AG08396 (cell line): ENCODE measurements around the gene FRMD8.
"Not testable (repeated sequence)": the region's sequence is repeated elsewhere in the genome, so short reads cannot be mapped to it uniquely, and the experiment has no call there.

Experiments used
- DNase-seq: peaks from one replicate; pipeline ENCODE4 v3.0.0; 2012; ENCODE audit warnings: low spot score, mixed read lengths

The FRMD8 gene

GRCh38 chr11:65393513-65394079, 7.2 kb downstream of the FRMD8 start:
- DNase-seq, result no peak

GRCh38 chr11:65394125-65394536, 7.7 kb downstream of the FRMD8 start:
- DNase-seq, result no peak

- no peak for DNase-seq
Measured at GRCh38 chr11:65395961-65396530, 9.6 kb downstream of the FRMD8 start.

DNA sequence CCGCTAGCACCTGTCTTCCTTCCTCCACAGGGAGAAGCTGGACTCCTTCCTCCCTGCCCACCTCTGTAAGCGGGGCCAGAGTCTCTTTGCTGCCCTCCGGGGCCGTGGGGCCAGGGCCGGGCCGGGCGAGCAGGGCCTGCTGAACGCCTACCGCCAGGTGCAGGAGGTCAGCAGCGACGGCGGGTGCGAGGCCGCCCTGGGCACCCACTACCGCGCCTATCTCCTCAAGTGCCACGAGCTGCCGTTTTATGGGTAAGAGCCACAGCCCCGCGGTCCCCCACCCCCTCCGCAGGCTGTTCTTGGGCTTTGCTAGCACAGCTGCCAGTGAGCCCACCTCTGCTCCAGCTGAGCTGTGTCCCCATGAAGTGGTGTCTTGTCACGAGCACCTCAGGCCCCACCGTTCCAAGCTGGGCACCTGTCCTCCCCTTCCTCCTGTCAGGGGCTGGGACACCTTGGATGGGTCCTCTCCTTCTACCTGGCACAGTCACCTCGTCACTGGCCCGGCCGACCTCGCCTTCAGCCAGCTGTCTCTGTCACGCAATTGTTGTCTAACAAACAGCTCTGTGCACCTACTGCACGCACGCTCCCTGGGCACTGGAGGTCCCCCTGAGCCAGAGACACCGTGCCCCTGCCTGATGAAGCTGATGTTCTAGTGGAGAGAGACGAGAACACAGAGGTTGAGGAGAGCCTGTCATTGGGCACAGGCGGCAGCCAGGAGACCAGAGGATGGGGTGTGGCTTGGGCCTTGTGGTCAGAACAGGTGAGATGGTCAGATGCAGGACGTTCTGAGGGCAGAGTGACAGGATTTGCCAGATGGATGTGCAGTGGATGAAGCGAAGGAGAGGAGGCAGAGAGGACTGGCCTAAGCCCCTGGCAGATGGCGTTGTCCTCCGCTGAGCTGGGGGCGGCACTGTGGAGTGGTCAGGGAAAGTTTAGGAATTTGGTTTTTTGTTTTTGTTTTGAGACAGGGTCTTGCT, 10.6 kb downstream of the FRMD8 start:
- no peak for DNase-seq

GRCh38 chr11:65398362-65398910, 12.0 kb downstream of the FRMD8 start:
- no peak for DNase-seq

- DNase-seq, result no peak
Measured at GRCh38 chr11:65399249-65399648, 12.8 kb downstream of the FRMD8 start.

DNA sequence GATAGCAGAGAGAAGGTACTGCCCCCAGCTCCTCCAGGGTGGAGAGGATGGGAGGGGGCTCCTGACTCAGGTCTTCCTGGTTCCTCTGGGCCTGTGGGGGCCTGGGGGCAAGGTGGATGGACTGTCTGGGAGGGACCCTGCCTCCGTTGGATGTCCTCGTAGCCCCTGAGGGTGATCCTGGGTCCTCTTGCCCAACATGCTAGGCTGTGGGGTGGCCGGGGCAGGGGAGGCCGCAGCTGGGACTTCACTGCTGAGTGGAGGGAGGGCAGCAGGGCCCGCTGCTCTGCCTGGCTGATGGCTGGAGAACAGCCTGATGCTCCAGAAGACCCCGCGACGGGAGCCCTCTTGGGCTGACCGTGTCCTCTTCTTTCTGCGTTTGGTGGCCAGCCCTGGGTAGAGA, 13.4 kb downstream of the FRMD8 start:
- no peak for DNase-seq

GRCh38 chr11:65400307-65401072, 14.1 kb downstream of the FRMD8 start:
- no peak for DNase-seq

- DNase-seq, result no peak
Measured at GRCh38 chr11:65401073-65401802, 14.8 kb downstream of the FRMD8 start.

DNA sequence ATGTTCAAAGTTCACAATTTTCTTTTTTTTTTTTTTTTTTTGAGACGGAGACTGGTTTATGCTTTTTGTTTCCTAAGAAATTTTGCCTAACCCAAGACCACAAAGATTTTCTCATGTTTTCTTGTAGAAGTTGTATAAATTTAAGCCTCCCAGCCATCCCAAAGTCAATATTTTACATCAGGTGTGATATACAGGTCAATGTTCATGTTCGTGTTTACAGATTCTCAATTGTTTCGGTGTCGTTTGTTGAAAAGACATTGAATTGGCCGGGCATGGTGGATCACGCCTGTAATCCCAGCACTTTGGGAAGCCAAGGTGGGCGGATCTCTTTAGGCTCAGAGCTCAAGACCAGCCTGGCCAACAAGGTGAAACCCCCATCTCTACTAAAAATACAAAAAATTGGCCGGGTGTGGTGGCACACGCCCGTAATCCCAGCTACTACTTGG, 15.4 kb downstream of the FRMD8 start:
- no peak for DNase-seq

DNA sequence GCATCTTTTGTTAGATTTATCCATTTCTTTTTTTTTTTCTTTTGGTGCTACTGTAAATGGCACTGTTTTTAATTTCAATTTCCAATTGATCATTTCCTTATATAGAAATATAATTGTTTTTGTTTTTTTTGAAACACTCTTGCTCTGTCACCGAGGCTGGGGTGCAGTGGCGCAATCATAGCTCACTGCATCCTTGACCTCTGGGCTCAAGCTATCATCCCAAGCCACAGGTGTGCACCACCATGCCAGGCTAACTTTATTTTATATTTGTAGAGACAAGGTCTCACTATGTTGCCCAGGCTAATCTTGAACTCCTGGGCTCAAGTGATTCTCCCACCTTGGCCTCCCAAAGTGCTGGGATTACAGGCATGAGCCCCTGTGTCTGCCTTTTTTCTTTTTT, 16.4 kb downstream of the FRMD8 start:
- no peak for DNase-seq

DNA sequence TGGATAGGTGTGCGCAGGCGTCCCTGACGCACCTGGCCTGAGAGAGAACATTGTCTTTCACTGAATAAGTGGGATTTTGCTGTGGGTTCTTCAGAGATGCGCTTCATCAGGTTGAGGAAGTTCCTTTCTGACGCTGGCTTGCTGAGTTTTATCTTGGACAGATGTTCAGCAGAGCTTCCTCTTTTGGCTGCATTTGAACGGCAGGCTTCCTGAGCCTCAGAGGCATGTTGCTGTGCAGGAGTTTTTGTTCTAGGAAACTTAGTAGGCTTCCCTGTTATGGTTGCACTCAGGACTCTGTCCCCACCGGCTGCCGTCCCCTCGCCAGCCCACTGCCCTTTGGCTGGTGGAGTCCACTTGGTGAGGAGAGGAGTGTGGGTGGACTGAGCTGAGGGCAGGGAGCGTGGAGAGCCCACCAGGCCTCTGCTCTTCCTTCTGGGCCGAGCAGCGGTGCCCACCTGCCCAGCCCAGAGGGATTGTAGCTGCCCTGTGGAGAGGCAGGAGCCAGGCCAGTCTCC, 17.2 kb downstream of the FRMD8 start:
- DNase-seq, result no peak

DNA sequence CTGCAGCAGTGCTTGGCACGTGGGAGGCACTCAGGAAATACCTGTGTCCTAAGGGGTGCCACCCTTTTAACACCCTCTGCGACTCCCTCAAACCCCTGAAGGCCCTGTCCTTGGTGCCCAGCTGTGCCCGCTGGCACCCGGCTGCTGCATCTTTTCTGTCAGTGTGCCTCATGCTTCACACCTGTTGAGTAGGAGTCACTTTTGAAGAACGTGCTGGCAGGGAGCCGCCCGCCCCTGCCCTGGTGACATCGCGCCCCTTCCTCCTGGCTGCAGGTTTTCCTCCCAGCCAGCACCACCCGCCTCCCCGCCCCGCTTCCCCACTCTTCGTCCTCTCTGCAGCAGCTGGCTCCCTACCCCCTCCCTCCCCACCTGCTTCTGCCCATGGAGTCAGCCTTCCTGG, 17.8 kb downstream of the FRMD8 start:
- no peak for DNase-seq

DNA sequence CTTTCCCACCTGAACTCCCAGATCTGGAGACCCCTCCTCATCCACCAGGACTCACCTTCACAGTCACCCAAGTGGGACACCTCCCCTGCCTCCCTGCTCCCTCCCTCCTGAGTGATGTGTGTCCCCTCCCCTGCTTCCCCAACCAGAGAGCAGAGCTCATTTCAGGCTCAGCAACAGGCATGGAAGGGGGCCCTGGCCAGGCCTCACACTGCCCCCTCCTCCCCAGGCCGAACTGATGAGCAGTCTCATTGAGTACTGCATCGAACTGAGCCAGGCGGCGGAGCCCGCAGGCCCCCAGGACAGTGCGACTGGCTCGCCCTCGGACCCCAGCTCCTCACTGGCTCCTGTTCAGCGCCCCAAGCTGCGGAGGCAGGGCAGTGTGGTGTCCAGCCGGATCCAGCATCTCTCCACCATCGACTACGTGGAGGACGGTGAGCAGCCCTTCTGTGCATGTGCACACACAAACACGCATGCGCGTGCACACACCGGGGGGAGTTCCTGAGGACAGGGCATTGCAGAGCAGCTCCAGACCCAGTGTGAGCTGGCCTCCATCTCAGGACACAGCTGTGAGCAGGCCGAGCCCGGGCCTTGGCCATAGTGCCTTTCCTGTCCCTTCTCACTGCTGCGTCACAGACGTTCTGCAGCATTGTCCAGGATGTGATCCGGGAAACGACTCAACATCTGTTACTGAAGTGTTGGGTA, 18.4 kb downstream of the FRMD8 start:
- DNase-seq, result no peak

DNA sequence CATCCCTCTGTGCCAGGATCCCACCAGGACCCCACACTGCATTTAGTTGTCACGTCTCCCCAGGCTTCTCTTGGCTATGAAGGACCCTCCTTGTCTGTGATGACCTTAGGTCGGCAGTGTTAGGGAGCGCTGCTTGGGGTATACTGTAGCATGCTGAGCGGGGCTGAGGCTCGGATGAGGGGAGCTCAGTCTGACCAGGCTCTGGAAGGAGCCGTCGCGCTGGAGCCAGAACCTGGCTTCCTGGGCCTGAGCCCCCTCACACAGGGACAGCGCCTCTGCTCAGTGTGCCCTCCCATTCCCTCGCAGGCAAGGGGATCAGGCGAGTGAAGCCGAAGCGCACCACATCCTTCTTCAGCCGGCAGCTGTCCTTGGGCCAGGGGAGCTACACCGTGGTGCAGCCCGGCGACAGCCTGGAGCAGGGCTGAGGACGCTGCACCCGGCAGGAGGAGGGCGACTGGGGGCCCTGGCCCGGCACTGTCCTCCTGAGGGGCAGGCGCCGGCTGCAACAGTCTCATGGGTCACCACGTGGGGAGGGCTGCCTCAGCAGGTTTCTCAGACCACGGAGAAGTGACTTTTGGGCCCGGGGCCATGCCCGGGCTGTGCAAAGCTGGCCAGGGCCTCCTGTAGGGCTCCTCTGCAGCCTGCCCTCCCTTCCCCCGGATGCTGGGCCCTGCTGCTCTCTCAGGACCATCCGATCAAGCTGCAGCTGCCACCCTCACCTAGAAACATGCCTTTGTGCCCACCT, 24.7 kb downstream of the FRMD8 start:
- no peak for DNase-seq

DNA sequence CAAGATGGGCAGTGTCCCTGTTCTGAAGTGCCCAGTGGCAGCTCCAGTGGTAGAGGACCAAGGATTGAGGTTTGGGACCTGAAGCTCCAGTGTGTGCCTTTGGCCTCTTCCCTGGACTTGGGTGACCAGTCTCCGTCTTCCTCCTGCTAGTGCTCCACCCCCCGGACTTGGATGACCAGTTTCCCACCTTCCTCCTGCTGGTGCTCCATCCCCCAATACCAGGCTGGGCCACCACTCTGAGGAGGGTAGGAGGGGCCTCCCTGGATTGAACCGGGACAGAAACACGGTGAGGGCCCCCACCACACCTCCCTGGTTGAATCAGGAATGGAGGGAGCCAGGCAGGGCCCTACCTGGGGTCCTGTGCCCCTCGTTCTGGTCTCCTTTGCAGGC, 25.2 kb downstream of the FRMD8 start:
- DNase-seq, result no peak

DNA sequence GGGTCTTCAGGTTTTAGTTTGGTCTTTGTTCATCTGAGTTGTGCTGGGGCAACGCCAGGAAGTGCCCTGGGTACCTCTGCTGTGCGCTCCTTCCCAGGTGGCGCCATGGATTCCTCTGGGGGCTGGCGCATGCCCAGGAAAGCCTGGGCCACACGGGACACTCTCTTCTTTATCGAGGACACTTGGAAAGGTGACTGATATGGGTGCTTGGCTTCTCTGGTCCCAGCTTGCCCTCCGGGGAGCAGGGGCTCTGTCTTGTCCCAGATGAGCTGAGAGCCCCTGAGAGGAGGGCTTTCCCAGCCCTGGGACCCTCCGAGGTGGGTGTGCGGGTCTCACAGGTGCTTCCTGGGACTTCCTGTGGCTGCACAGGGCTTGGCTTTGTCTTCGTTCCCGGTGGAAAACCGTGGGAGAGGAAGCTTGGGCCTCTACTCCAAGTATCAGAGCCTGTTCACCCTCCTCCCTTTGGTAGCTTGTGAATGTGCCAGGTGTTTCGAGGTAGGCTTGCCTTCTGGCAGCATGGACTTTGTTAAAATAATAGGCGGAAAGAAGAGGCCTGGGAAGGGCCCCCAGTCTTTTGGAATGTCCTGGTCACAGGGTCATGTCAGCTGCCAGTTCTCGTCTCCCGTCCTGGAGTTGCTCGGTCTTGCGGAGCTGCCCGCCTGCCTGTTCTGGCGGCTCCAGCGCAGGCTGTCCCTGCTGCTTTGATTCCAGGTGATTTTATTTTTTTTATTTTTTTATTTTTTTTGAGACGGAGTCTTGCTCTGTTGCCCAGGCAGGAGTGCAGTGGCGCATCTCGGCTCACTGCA, 26.0 kb downstream of the FRMD8 start:
- DNase-seq, result no peak

DNA sequence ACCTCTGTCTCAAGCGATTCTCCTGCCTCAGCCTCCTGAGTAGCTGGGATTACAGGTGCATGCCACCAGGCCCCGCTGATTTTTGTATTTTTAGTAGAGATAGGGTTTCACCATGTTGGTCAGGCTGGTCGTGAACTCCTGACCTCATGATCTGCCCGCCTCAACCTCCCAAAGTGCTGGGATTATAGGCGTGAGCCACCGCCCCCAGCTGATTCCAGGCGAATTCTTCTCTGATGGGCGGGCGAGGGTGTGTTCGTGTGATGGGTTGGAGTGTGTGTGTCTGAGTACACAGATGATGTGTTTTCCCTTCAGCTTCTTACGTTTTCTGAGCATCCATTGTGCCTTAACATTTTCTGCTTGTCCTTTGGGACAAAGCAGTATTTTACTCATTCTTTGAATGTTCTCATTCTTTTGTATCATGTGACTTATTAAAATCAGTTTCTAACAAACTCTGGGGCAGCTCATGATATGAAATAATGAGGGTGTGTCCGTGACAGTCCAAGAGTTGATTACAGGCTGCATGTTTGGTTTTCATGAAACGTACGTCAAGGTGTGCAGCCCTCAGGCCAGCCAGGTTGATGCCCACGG, 26.7 kb downstream of the FRMD8 start:
- not testable (repeated sequence) for DNase-seq
